ENCODE results near the gene ENTPD3. TPM values are rescaled to one million over a fixed set of nuclear protein-coding genes. Genes with fewer than 3 reads are reported as not detected.

Gene ENTPD3
- total RNA-seq, 8 experiments from 2014 or later, result 0.05 to 3.0 (median 0.36) TPM

DNA sequence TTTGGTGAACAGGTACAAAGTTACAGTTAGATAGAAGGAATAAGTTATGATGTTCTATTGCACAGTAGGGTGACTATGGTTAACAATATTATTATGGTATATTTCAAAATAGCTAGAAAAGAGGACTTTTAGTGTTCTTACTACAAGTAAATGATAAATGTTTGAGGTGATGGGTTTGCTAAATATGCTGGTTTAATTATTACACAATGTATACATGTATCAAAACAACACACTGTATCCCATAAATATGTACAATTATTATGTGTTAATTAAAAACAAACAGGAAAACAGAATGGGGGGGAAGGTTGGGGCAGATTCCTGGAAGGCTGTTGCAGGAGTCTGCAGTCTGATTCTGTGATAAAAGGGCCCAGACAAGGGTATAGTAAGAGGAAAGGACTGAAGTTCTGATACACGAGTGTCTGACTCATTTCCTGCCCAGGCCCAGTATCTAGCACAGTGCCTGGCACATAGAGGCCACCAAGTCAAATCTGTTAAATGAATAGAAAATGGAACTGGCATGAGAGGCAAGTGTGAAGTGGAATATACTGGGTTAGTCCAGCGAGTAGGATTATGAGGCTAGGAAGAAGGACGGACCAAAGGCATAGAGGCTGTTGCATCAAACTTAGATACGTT lies 7.2 kb upstream of the ENTPD3 start:
- in situ Hi-C loops (cut with MboI; ENCODE audit: low pct_unique_long_range_greater_than_20kb in 2 of 9, low sequenced_read_pairs in 9 of 9, unreplicated experiment in 9 of 9), result no loop called here

DNA sequence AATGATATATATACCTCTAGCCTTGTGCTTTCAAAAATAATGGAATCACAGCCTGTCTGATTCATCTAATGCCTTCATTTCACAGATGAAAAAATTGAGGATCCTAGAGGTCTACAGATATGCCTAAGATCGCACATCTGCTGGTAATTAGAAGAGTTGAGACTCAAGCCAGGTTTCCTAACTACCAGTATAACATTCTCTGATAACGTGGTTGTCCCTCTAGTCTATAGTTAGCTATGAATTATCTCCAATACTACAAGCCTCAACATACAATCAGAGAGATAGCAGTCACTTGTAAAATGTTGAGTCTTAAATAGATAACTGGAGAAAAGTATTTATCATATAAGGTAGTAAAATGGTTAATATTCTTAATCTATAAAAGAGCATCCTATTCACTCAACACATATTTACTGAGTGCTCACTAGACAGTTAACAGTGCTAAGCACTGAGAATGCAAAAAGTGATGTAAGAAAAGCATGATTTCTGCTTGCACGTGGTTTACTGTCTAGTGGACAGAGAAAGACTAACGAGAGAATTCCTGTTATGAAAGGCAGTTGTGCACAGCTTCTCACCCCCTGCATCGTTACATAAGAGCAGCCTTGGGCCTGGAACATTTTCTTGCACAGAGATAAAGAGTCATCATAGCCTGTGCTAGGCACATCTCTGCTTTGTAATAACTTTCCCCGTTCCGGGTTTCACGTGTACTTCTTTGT lies 4.9 kb upstream of the ENTPD3 start:
- ATAC-seq (replicated peaks in 6 of 8), result no peak
- WGBS, 10 experiments, result 29 to 86% (median 69%) methylated on average over 3 to 8 of the region's 8 CpGs; no CpG with 5 or more reads in 1 of the 10 experiments
- Histone ChIP-seq H3K4me1 (replicated peaks in 1 of 2) (no peaks in the 10 kb centered on the region), H3K4me3 (no peak overlapping the region), H3K27ac (no peak overlapping the region)
- in situ Hi-C loops (cut with MboI; ENCODE audit: low pct_unique_long_range_greater_than_20kb in 2 of 9, low sequenced_read_pairs in 9 of 9, unreplicated experiment in 9 of 9), result no loop called here

More for the DNA sequence above, 7.2 kb upstream of the ENTPD3 start:
- H3K4me1 ChIP-seq (replicated peaks in 1 of 2), result no peaks in the 10 kb centered on the region
- H3K27ac ChIP-seq, result no peak overlapping the region
- WGBS, 10 experiments, result 0 to 86% (median 68%) methylated on average over 1 to 4 of the region's 4 CpGs; no CpG with 5 or more reads in 3 of the 10 experiments
- no peak overlapping the region for H3K4me3 ChIP-seq
- no peak for ATAC-seq (replicated peaks in 6 of 8)

DNA sequence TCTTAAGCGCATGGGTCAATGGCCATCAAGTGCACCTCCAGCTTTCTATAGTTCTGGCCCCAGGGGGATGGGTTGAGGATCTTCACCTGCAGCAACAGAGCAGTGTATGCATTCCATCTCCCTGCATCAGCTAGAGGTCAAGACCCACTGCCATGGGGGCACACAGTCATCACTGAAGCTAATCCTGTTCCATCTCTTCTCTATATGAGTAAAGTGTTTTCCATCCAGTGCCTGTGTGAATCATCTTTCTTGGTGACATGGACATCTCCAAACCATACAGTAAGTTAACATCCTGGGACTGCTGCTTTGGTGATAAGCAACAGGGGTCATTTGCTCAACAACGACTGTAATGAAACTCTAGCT lies 4.4 kb upstream of the ENTPD3 start:
- in situ Hi-C loops (cut with MboI; ENCODE audit: low pct_unique_long_range_greater_than_20kb in 2 of 9, low sequenced_read_pairs in 9 of 9, unreplicated experiment in 9 of 9), result no loop called here
- H3K4me3 ChIP-seq, result no peak overlapping the region
- no peaks in the 10 kb centered on the region for H3K4me1 ChIP-seq (replicated peaks in 1 of 2)
- WGBS, 10 experiments, result 57 to 100% (median 89%) methylated on average over 1 to 2 of the region's 2 CpGs; no CpG with 5 or more reads in 1 of the 10 experiments
- ATAC-seq (replicated peaks in 6 of 8), result no peak
- no peak overlapping the region for H3K27ac ChIP-seq

DNA sequence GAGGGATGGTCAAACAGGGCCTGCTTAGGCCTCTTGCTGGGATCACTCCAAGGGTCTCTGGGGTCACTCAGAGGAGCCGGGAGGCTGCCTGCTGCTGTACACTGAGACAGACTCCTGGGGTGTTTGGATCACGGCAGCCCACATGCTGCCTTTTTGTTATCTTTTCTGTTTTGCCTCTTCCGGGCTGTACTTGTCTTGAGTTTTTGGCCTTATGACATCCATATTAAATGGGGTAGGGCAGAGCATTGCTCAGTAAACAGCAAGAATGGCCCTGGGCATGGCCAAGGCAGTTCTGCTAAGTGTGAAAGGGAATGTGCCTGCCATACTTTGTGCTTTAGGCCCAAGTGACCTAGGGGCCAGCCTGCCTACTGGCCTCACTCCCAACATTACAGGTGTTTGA lies 771 bp upstream of the ENTPD3 start:
- no peak for ATAC-seq (replicated peaks in 6 of 8)
- WGBS, 10 experiments, result 60 to 100% (median 100%) methylated on average over 1 to 3 of the region's 3 CpGs; no CpG with 5 or more reads in 4 of the 10 experiments
- in situ Hi-C loops (cut with MboI; ENCODE audit: low pct_unique_long_range_greater_than_20kb in 2 of 9, low sequenced_read_pairs in 9 of 9, unreplicated experiment in 9 of 9), result no loop called here
- Histone ChIP-seq H3K4me1 (replicated peaks in 1 of 2) (no peaks in the 10 kb centered on the region), H3K4me3 (no peak overlapping the region), H3K27ac (no peak overlapping the region)

DNA sequence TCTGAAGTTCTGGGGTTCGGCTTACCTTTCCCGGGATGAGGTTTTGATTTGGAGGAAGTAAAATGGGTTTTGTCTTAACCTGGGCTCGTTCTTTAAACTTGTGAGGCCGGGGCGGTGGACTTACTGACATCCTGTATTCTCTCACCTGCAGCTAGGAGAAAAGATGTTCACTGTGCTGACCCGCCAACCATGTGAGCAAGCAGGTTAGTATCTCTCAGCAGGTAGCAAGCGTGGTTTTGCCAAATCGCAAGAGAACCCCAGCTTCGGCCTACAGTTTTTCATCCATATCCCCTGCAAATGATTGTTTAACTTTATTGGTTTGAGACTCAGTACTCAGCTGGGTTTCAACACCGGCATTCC lies 891 bp downstream of the ENTPD3 start:
- no peak for ATAC-seq (replicated peaks in 6 of 8)
- 50 to 96% (median 82%) methylated on average over 2 to 10 of the region's 10 CpGs; no CpG with 5 or more reads in 2 of the 10 experiments for WGBS, 10 experiments
- Histone ChIP-seq H3K27ac (no peak overlapping the region), H3K4me1 (replicated peaks in 1 of 2) (no peaks in the 10 kb centered on the region), H3K4me3 (no peak overlapping the region)
- in situ Hi-C loops (cut with MboI; ENCODE audit: low pct_unique_long_range_greater_than_20kb in 2 of 9, low sequenced_read_pairs in 9 of 9, unreplicated experiment in 9 of 9), result no loop called here

DNA sequence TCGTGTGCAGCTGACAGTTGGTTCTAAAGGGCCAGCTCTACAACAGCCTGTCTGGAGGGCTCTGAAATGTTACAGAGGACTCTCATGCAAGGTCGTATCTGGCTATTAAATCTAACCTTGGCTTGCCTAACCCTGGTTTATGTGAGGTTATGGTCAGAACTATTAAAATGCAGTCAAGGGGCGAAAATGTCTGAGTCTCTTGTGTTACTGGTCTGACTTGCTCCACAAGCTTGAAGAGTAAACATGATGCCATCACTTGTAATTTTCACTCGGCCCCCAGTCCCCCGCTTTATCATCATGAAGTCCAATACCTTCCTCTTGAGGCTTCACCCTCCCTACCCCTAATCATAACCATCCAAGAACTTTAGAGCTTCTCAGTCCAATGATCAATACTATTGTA lies 9.4 kb downstream of the ENTPD3 start:
- 18 to 100% (median 50%) methylated on average over 1 to 5 of the region's 5 CpGs; no CpG with 5 or more reads in 2 of the 10 experiments for WGBS, 10 experiments
- no peak overlapping the region for H3K4me3 ChIP-seq
- H3K4me1 ChIP-seq (replicated peaks in 1 of 2), result no peaks in the 10 kb centered on the region
- in situ Hi-C loops (cut with MboI; ENCODE audit: low pct_unique_long_range_greater_than_20kb in 2 of 9, low sequenced_read_pairs in 9 of 9, unreplicated experiment in 9 of 9), result no loop called here
- ATAC-seq (replicated peaks in 6 of 8), result no peak
- H3K27ac ChIP-seq, result no peak overlapping the region

DNA sequence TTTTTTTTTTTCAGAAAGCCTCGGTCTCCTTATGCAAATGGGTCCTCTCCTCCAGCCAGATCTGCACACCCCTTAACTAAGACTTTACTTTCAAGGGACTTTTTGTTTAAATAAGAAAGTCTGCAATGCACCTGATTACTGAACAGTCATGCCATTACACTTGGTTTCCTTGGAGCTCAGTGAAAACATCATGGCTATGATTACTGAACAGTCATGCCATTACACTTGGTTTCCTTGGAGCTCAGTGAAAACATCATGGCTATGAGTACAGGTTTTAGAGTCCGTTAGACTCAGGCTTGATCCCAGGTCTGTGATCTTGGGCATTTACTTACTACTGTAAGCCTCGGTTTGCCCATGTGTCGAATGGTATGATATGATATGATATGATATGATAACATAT lies 10.1 kb downstream of the ENTPD3 start:
- H3K27ac ChIP-seq, result no peak overlapping the region
- no peaks in the 10 kb centered on the region for H3K4me1 ChIP-seq (replicated peaks in 1 of 2)
- peak in 3 of 8 experiments; percentile 26 to 99 (median 36) for ATAC-seq (replicated peaks in 6 of 8)
- 0 to 100% (median 81%) methylated on average over 1 to 4 of the region's 4 CpGs; no CpG with 5 or more reads in 1 of the 10 experiments for WGBS, 10 experiments
- H3K4me3 ChIP-seq, result no peak overlapping the region
- in situ Hi-C loops (cut with MboI; ENCODE audit: low pct_unique_long_range_greater_than_20kb in 2 of 9, low sequenced_read_pairs in 9 of 9, unreplicated experiment in 9 of 9), result no loop called here

DNA sequence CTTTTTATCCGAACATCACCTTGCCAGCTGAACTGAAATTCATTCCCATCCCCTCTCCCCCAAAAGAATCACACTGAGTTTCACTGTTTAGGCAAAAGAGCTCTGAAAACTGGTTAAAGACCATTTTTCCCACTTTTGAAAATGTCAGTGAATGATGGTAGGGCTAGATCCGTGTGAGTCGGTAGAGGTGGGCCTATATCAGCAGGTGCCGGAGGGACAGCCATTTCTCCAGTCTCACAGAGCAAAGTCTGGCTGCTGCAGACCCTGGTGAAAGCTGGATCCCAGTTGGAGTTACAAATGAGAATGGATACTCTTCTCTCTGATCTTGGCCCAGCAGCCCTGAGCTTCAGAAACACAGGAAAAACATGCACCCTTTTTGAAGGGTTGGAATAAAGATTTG lies 10.9 kb downstream of the ENTPD3 start:
- in situ Hi-C loops (cut with MboI; ENCODE audit: low pct_unique_long_range_greater_than_20kb in 2 of 9, low sequenced_read_pairs in 9 of 9, unreplicated experiment in 9 of 9), result no loop called here
- no peak overlapping the region for H3K4me3 ChIP-seq
- H3K4me1 ChIP-seq (replicated peaks in 1 of 2), result no peaks in the 10 kb centered on the region
- WGBS, 10 experiments, result 0 to 93% (median 64%) methylated on average over 1 to 3 of the region's 4 CpGs; no CpG with 5 or more reads in 3 of the 10 experiments
- ATAC-seq (replicated peaks in 6 of 8), result no peak
- H3K27ac ChIP-seq, result no peak overlapping the region

DNA sequence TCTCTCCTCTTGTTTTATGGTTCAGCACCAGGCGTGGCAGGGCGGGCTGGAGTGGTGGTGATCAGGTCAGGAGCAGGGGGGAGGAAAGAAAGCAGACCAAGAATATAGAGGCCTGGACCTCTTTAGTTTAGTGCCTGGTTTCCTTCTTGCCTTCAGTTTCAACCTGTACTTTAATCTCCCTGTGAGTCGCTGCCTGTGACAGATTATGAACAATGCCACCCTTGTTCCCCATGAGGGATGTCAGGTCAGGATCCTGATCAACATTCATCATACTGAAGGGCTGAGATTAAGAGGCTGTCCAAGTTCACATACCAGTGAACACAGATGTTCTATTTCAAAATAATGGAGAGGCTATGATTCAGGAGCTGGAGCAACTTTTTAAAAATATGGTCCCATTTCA lies 11.4 kb downstream of the ENTPD3 start:
- WGBS, 10 experiments, result 6 to 80% (median 40%) methylated on average over 1 to 3 of the region's 3 CpGs; no CpG with 5 or more reads in 3 of the 10 experiments
- no peak for ATAC-seq (replicated peaks in 6 of 8)
- in situ Hi-C loops (cut with MboI; ENCODE audit: low pct_unique_long_range_greater_than_20kb in 2 of 9, low sequenced_read_pairs in 9 of 9, unreplicated experiment in 9 of 9), result no loop called here
- no peaks in the 10 kb centered on the region for H3K4me1 ChIP-seq (replicated peaks in 1 of 2)
- H3K27ac ChIP-seq, result no peak overlapping the region
- no peak overlapping the region for H3K4me3 ChIP-seq

DNA sequence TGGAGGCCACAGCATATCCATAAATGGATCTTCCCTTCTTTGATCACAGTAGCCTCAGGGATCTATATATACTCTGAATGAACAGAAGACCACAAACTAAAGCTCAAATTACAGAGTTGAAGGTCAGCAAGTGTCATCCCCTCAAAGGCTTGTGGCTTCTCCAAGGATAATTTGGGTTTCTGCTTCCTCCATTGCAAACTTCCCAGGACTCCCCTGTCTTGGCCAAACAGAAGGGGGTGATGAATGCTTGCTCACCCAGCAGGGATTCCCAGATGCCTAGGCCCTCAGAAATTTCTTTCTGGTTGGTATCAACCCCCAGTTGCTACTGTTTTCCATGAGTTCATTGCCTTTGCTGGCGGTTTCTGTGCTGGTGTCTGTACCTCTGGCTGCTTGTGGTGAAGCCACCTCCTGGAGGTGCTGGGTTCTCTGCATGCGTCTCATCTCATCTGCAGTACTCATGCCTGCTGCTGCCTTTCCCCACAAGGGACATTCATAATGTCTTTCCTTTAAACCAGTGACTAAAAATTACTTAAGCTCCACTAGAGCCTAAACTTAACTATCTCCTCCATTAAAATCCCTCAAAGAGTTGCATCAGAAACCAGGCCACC lies 17.7 kb downstream of the ENTPD3 start:
- WGBS, 10 experiments, result 80 to 100% (median 88%) methylated on average over 2 of the region's 2 CpGs; no CpG with 5 or more reads in 7 of the 10 experiments
- ATAC-seq (replicated peaks in 6 of 8), result no peak
- no peak overlapping the region for H3K4me3 ChIP-seq
- in situ Hi-C loops (cut with MboI; ENCODE audit: low pct_unique_long_range_greater_than_20kb in 2 of 9, low sequenced_read_pairs in 9 of 9, unreplicated experiment in 9 of 9), result no loop called here
- no peaks in the 10 kb centered on the region for H3K4me1 ChIP-seq (replicated peaks in 1 of 2)
- H3K27ac ChIP-seq, result no peak overlapping the region

DNA sequence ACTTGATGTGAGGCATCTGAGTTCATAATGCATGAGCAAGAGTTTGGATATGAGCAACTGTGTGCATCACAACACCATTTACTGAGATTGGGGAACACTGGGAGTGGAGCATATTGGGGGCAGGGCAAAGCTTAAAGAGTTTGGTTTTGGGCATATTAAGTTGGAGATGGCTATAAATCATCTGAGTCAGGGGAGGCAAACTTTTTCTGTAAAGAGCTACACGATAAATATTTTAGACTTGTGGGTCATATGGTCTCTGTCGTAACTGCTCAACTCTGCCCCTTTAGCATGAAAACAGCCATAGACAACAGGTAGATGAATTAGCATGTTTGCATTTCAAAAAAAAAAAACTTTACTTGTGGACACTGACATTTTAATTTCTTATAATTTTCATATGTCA lies 20.0 kb downstream of the ENTPD3 start:
- no peak for ATAC-seq (replicated peaks in 6 of 8)
- in situ Hi-C loops (cut with MboI; ENCODE audit: low pct_unique_long_range_greater_than_20kb in 2 of 9, low sequenced_read_pairs in 9 of 9, unreplicated experiment in 9 of 9), result no loop called here
- 50 to 100% (median 90%) methylated on average over 1 to 2 of the region's 2 CpGs; no CpG with 5 or more reads in 3 of the 10 experiments for WGBS, 10 experiments
- Histone ChIP-seq H3K4me3 (no peak overlapping the region), H3K27ac (no peak overlapping the region), H3K4me1 (replicated peaks in 1 of 2) (no peaks in the 10 kb centered on the region)

DNA sequence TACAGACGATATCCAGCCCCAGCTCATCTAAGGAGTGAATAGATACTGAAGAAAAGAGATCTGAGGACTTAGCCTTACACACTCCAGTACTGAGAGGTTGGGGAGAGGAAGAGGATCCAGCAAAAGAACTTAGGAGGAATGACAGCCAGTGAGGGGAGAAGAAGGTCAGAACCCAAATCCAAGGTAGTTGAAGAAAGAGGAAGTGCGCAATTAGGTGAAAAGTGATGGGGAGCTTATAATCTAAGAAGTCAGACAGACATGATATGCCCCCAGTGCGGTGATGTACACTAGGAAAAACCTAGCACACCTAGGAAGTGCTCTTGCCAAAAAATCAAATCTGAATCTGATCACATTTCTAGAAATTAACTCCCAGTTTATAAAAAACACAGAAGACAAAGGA lies 20.6 kb downstream of the ENTPD3 start:
- no peak for ATAC-seq (replicated peaks in 6 of 8)
- Histone ChIP-seq H3K4me1 (replicated peaks in 1 of 2) (no peaks in the 10 kb centered on the region), H3K27ac (no peak overlapping the region), H3K4me3 (no peak overlapping the region)
- 60 to 100% (median 71%) methylated on average over 1 to 3 of the region's 3 CpGs; no CpG with 5 or more reads in 1 of the 10 experiments for WGBS, 10 experiments
- in situ Hi-C loops (cut with MboI; ENCODE audit: low pct_unique_long_range_greater_than_20kb in 2 of 9, low sequenced_read_pairs in 9 of 9, unreplicated experiment in 9 of 9), result no loop called here

DNA sequence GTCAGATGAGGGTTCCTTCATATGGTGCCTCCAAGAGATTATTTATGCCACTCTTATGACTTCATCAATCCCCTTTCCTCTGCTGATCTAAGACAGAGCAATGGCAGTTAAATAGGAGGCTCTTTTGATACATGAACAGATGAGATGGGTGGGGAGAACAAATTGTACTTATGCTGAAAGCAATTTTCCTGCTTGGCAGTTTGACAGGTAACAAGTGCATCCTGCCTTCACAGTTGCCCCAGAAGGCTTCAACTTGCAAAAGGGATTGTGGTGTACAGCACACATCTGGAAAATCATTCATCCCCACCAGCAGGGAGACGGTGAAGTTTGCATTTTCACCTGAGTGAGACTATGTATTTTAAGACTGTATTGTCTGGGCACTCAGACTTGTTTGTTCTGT lies 27.3 kb downstream of the ENTPD3 start:
- 0 to 60% (median 20%) methylated on average over 1 of the region's 1 CpG; no CpG with 5 or more reads in 7 of the 10 experiments for WGBS, 10 experiments
- no peak for ATAC-seq (replicated peaks in 6 of 8)
- no peak overlapping the region for H3K4me3 ChIP-seq
- in situ Hi-C loops (cut with MboI; ENCODE audit: low pct_unique_long_range_greater_than_20kb in 2 of 9, low sequenced_read_pairs in 9 of 9, unreplicated experiment in 9 of 9), result no loop called here
- no peak overlapping the region for H3K27ac ChIP-seq
- no peaks in the 10 kb centered on the region for H3K4me1 ChIP-seq (replicated peaks in 1 of 2)

Measured in motor neuron (in vitro differentiated cells).